ENCODE data around the gene ZNF419.

GRCh38 chr19:57511484-57511883, 23.9 kb downstream of the ZNF419 start:
- TF ChIP-seq CTCF (optimal IDR thresholded peaks at IDR 0.05 in 1 of 3, IDR thresholded peaks at IDR 0.05 in 1 of 3, conservative IDR thresholded peaks at IDR 0.05 in 1 of 3; ENCODE audit: extremely low read depth in 1 of 3, insufficient read depth in 2 of 3, low read length in 3 of 3) = no peak
- no peak for TF ChIP-seq EZH2 (IDR thresholded peaks at IDR 0.05; ENCODE audit: low read length)

All from keratinocyte (primary cell).